Loucy (cell line): Measurements from ENCODE around the gene OR1N1.

Experiments
- EZH2phosphoT487 ChIP-seq: fragments of 200-600 bp; IDR thresholded peaks from 2 replicates; pipeline ENCODE4 v1.6.1; 2018; ENCODE audit warnings: antibody characterized with exemption, mild to moderate bottlenecking, moderate library complexity, borderline replicate concordance
- TF ChIP-seq, protein P1 (sequence below): fragments of 200-600 bp; sonication (generic); conservative IDR thresholded peaks from 2 replicates; pipeline ENCODE4 v1.5.1; 2014; ENCODE audit warnings: mild to moderate bottlenecking, antibody characterized with exemption, low read length

DNA sequence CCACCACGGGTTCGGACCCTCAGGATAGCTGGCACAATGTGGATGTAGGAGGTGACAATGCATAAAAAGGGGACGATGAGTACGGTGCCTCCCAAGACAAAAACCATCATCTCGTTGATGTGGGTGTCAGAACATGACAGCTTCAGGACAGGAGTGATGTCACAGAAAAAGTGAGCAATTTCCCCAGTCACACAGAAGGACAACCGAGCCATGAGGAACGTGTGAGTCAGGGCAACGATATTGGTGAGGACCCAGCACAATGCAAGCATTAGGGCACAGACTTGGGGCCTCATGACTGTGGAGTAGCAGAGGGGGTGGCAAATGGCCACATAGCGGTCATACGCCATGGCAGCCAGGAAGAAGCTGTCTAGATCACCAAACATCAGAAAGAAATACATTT is 491 bp downstream of the OR1N1 start:
- TF ChIP-seq, protein P1, sequence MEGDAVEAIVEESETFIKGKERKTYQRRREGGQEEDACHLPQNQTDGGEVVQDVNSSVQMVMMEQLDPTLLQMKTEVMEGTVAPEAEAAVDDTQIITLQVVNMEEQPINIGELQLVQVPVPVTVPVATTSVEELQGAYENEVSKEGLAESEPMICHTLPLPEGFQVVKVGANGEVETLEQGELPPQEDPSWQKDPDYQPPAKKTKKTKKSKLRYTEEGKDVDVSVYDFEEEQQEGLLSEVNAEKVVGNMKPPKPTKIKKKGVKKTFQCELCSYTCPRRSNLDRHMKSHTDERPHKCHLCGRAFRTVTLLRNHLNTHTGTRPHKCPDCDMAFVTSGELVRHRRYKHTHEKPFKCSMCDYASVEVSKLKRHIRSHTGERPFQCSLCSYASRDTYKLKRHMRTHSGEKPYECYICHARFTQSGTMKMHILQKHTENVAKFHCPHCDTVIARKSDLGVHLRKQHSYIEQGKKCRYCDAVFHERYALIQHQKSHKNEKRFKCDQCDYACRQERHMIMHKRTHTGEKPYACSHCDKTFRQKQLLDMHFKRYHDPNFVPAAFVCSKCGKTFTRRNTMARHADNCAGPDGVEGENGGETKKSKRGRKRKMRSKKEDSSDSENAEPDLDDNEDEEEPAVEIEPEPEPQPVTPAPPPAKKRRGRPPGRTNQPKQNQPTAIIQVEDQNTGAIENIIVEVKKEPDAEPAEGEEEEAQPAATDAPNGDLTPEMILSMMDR: no peak
- TF ChIP-seq EZH2phosphoT487: no peak
